ENCODE data around the gene ADGRV1. TPM values are rescaled to one million over a fixed set of nuclear protein-coding genes. Genes with fewer than 3 reads are reported as not detected.
"Not testable (repeated sequence)": the region's sequence is repeated elsewhere in the genome, so short reads cannot be mapped to it uniquely, and the experiment has no call there.

The ADGRV1 gene
- polyA plus RNA-seq, 2 of the 4 experiments (the other 2 are of a cell fraction), result 0.70 to 3.7 TPM

- 74% methylated on average over 2 of the region's 2 CpGs for WGBS (ENCODE audit: missing lambda C conversion rate)
- DNase-seq (ENCODE audit: low read depth in 1 of 2, low spot score in 1 of 2); H3K4me2 ChIP-seq; H3K9me3 ChIP-seq; ATAC-seq; H3K4me1 ChIP-seq; CTCF ChIA-PET; FAIRE-seq; POLR2A ChIA-PET; H3K4me3 ChIP-seq; H3K27ac ChIP-seq: not testable (repeated sequence)
Observed at GRCh38 chr5:90924222-90924621, 365.6 kb downstream of the ADGRV1 start.

GRCh38 chr5:90929013-90929839 is 370.6 kb downstream of the ADGRV1 start:
- FAIRE-seq; H3K4me2 ChIP-seq; DNase-seq (ENCODE audit: low read depth in 1 of 2, low spot score in 1 of 2); POLR2A ChIA-PET; H3K27ac ChIP-seq; H3K4me3 ChIP-seq; ATAC-seq; H3K9me3 ChIP-seq: not testable (repeated sequence)
- WGBS (ENCODE audit: missing lambda C conversion rate), result 96% methylated on average over 25 of the region's 29 CpGs
- CTCF ChIA-PET, result interaction anchor here (0.6 kb wide), 1 partner anchor 270 kb away, joined by 3 read pairs; no protein-coding TSS in a partner anchor
- peaks cover 33% of the 10 kb centered on the region for H3K4me1 ChIP-seq

- H3K4me3 ChIP-seq, result no peak overlapping the region
- DNase-seq (ENCODE audit: low read depth in 1 of 2, low spot score in 1 of 2) (no peak), FAIRE-seq (no peak), ATAC-seq (no peak)
- no peak overlapping the region; a peak in 1 of 6 replicates for H3K27ac ChIP-seq
- TF ChIP-seq NR3C1 (IDR thresholded peaks at IDR 0.05) (no peak), CHD2 (IDR thresholded peaks at IDR 0.05; ENCODE audit: low read length, partially characterized antibody) (no peak), POLR2AphosphoS2 (conservative IDR thresholded peaks at IDR 0.05; ENCODE audit: low read length) (no peak), CBX2 (IDR thresholded peaks at IDR 0.05; ENCODE audit: borderline replicate concordance, low read depth) (no peak), HOXA7 (CRISPR knock-in tag; IDR thresholded peaks at IDR 0.05) (no peak), TFCP2L1 (CRISPR knock-in tag; IDR thresholded peaks at IDR 0.05) (no peak), CTCF (IDR thresholded peaks at IDR 0.05) (no peak), EP300 (IDR thresholded peaks at IDR 0.05) (no peak), HES2 (IDR thresholded peaks at IDR 0.05) (no peak), HOXB13 (CRISPR knock-in tag; IDR thresholded peaks at IDR 0.05; ENCODE audit: low read depth) (no peak), ZC3H11A (IDR thresholded peaks at IDR 0.05) (no peak), HEYL (CRISPR knock-in tag; IDR thresholded peaks at IDR 0.05) (no peak), E2F6 (IDR thresholded peaks at IDR 0.05; ENCODE audit: borderline replicate concordance, low read depth) (no peak), RNF2 (IDR thresholded peaks at IDR 0.05; ENCODE audit: borderline replicate concordance, low read depth) (no peak), KDM5A (IDR thresholded peaks at IDR 0.05) (no peak)
- peaks cover 33% of the 10 kb centered on the region for H3K4me1 ChIP-seq
- ChIA-PET POLR2A (no interaction called here), CTCF (no interaction called here)
- WGBS (ENCODE audit: missing lambda C conversion rate), result 76% methylated on average over 5 of the region's 5 CpGs
- no peak overlapping the region for H3K4me2 ChIP-seq
- peaks cover 6% of the 10 kb centered on the region; the same call in 1 of the 3 replicates for H3K9me3 ChIP-seq
Observed at GRCh38 chr5:90930062-90930461, 371.5 kb downstream of the ADGRV1 start.
